Neural progenitor cell (in vitro differentiated cells): Measurements from ENCODE around the gene TLL1. TPM values are rescaled to one million over a fixed set of nuclear protein-coding genes. Genes with fewer than 3 reads are reported as not detected.

ENCODE experiments used
- DNase-seq: peaks from one replicate; pipeline ENCODE4 v3.0.0-alpha.2; 2016; ENCODE audit warnings: low spot score
- H2AFZ ChIP-seq: fragments of 200-600 bp; sonication (generic); replicated peaks from 2 replicates; pipeline ENCODE4 v1.6.1; 2016; ENCODE audit warnings: antibody characterized with exemption
- H3F3A ChIP-seq: fragments of 200-600 bp; sonication (generic); 2 replicates; pipeline ENCODE4 v1.6.1; 2016; ENCODE audit warnings: antibody characterized with exemption, low read depth
- H3K27ac ChIP-seq: fragments of 200-600 bp; sonication (generic); 2 replicates; pipeline ENCODE4 v1.5.1; 2016; ENCODE audit warnings: mild to moderate bottlenecking
- H3K27me3 ChIP-seq: fragments of 200-600 bp; sonication (generic); 2 replicates; pipeline ENCODE4 v1.6.1; 2016; ENCODE audit warnings: mild to moderate bottlenecking, moderate library complexity
- H3K36me3 ChIP-seq: fragments of 200-600 bp; sonication (generic); 2 replicates; pipeline ENCODE4 v1.5.1; 2016
- H3K4me1 ChIP-seq: fragments of 200-600 bp; sonication (generic); 2 replicates; pipeline ENCODE4 v1.6.1; 2016; ENCODE audit warnings: mixed run types
- H3K4me2 ChIP-seq: fragments of 200-600 bp; sonication (generic); 2 replicates; pipeline ENCODE4 v1.6.1; 2016
- H3K4me3 ChIP-seq: fragments of 200-600 bp; sonication (generic); 2 replicates; pipeline ENCODE4 v1.5.1; 2016
- H3K79me2 ChIP-seq: fragments of 200-600 bp; sonication (generic); 2 replicates; pipeline ENCODE4 v1.6.1; 2016; ENCODE audit warnings: low read depth
- H3K9ac ChIP-seq: fragments of 200-600 bp; sonication (generic); 2 replicates; pipeline ENCODE4 v1.6.1; 2016
- H3K9me3 ChIP-seq: fragments of 200-600 bp; sonication (generic); 2 replicates; pipeline ENCODE4 v1.5.1; 2016; ENCODE audit warnings: low read depth
- H4K20me1 ChIP-seq: fragments of 200-600 bp; sonication (generic); 2 replicates; pipeline ENCODE4 v1.6.1; 2016; ENCODE audit warnings: low read depth
- H3K27ac Mint-ChIP-seq: 3 replicates; pipeline ENCODE4 v1.8.0; 2021; ENCODE audit warnings: mixed read lengths
- H3K27me3 Mint-ChIP-seq: 2 replicates; pipeline ENCODE4 v1.8.0; 2022; ENCODE audit warnings: low read depth, mild to moderate bottlenecking, inconsistent platforms, moderate library complexity, mixed read lengths; ENCODE audit not compliant: insufficient read depth
- H3K36me3 Mint-ChIP-seq: 3 replicates; pipeline ENCODE4 v1.8.0; 2021; ENCODE audit warnings: mixed read lengths
- H3K4me1 Mint-ChIP-seq: 3 replicates; pipeline ENCODE4 v1.8.0; 2021; ENCODE audit warnings: mixed read lengths
- H3K4me3 Mint-ChIP-seq: 3 replicates; pipeline ENCODE4 v1.8.0; 2021; ENCODE audit warnings: mild to moderate bottlenecking, moderate library complexity, mixed read lengths
- H3K9me3 Mint-ChIP-seq: 3 replicates; pipeline ENCODE4 v1.8.0; 2020; ENCODE audit warnings: mixed read lengths
- CTCF ChIP-seq: fragments of 200-600 bp; sonication (generic); IDR thresholded peaks from 2 replicates; pipeline ENCODE4 v1.5.1; 2017; ENCODE audit warnings: antibody characterized with exemption, mild to moderate bottlenecking
- EZH2 ChIP-seq: fragments of 200-600 bp; sonication (generic); IDR thresholded peaks from 2 replicates; pipeline ENCODE4 v1.6.1; 2017; ENCODE audit warnings: antibody characterized with exemption, mild to moderate bottlenecking, moderate library complexity
- EZH2phosphoT487 ChIP-seq: fragments of 200-600 bp; sonication (generic); IDR thresholded peaks from 2 replicates; pipeline ENCODE4 v1.6.1; 2017; ENCODE audit warnings: antibody characterized with exemption
- total RNA-seq: library from RNA; depleted of rRNA; stranded (reverse); fragments of >200 nt; gene quantifications from 2 replicates; pipeline ENCODE4 v1.2.3, GENCODE V29; 2015; ENCODE audit warnings: low replicate concordance

Gene TLL1
- total RNA-seq, 1 donor from 2014 or later: 0.22 TPM

- H3K9me3 ChIP-seq: no peaks in the 10 kb centered on the region
- no peak overlapping the region for H3K4me2 ChIP-seq
- H3K27ac Mint-ChIP-seq: no peak overlapping the region
- H3K9ac ChIP-seq: no peak overlapping the region
- no peak overlapping the region for H2AFZ ChIP-seq
- H3K4me3 ChIP-seq: no peak overlapping the region
- no peaks in the 10 kb centered on the region for H3K4me1 Mint-ChIP-seq
- no peaks in the 10 kb centered on the region for H3F3A ChIP-seq
- no peaks in the 10 kb centered on the region for H3K27me3 Mint-ChIP-seq
- H3K27ac ChIP-seq: no peak overlapping the region
- H3K36me3 Mint-ChIP-seq: no peaks in the 10 kb centered on the region
- DNase-seq: no peak
- no peaks in the 10 kb centered on the region for H3K36me3 ChIP-seq
- H3K9me3 Mint-ChIP-seq: peaks cover 3% of the 10 kb centered on the region
- TF ChIP-seq EZH2phosphoT487 (no peak), EZH2 (no peak), CTCF (no peak)
- H4K20me1 ChIP-seq: no peaks in the 10 kb centered on the region
- no peaks in the 10 kb centered on the region for H3K79me2 ChIP-seq
- no peaks in the 10 kb centered on the region for H3K4me1 ChIP-seq
- H3K4me3 Mint-ChIP-seq: no peak overlapping the region
- H3K27me3 ChIP-seq: no peaks in the 10 kb centered on the region
Observed at GRCh38 chr4:166014411-166014810, 141.4 kb downstream of the TLL1 start.

GRCh38 chr4:166017804-166018203 is 144.8 kb downstream of the TLL1 start:
- Histone ChIP-seq H3K4me1 (no peaks in the 10 kb centered on the region), H3K27me3 (no peaks in the 10 kb centered on the region), H3K4me2 (no peak overlapping the region), H3K27ac (no peak overlapping the region), H4K20me1 (no peaks in the 10 kb centered on the region), H2AFZ (no peak overlapping the region), H3K9me3 (no peaks in the 10 kb centered on the region), H3K36me3 (no peaks in the 10 kb centered on the region), H3F3A (no peaks in the 10 kb centered on the region), H3K79me2 (no peaks in the 10 kb centered on the region), H3K9ac (no peak overlapping the region), H3K4me3 (no peak overlapping the region)
- TF ChIP-seq EZH2phosphoT487: no peak
- no peak for TF ChIP-seq CTCF
- TF ChIP-seq EZH2: no peak
- no peaks in the 10 kb centered on the region for H3K9me3 Mint-ChIP-seq
- H3K27ac Mint-ChIP-seq: no peak overlapping the region
- no peaks in the 10 kb centered on the region for H3K27me3 Mint-ChIP-seq
- H3K4me3 Mint-ChIP-seq: no peak overlapping the region
- no peaks in the 10 kb centered on the region for H3K4me1 Mint-ChIP-seq
- DNase-seq: no peak
- H3K36me3 Mint-ChIP-seq: no peaks in the 10 kb centered on the region

GRCh38 chr4:166019441-166020220 is 146.6 kb downstream of the TLL1 start:
- no peaks in the 10 kb centered on the region for H3K79me2 ChIP-seq
- H3K27ac ChIP-seq: no peak overlapping the region
- H3K9me3 Mint-ChIP-seq: no peaks in the 10 kb centered on the region
- H3K4me2 ChIP-seq: no peak overlapping the region
- H3K27me3 Mint-ChIP-seq: no peaks in the 10 kb centered on the region
- H3K9ac ChIP-seq: no peak overlapping the region
- H4K20me1 ChIP-seq: no peaks in the 10 kb centered on the region
- no peak overlapping the region for H2AFZ ChIP-seq
- no peaks in the 10 kb centered on the region for H3K36me3 ChIP-seq
- H3K9me3 ChIP-seq: no peaks in the 10 kb centered on the region
- H3K4me3 Mint-ChIP-seq: no peak overlapping the region
- no peaks in the 10 kb centered on the region for H3K27me3 ChIP-seq
- H3K27ac Mint-ChIP-seq: no peak overlapping the region
- no peak for DNase-seq
- no peak overlapping the region for H3K4me3 ChIP-seq
- TF ChIP-seq CTCF (no peak), EZH2 (no peak), EZH2phosphoT487 (no peak)
- no peaks in the 10 kb centered on the region for H3K4me1 ChIP-seq
- no peaks in the 10 kb centered on the region for H3F3A ChIP-seq
- H3K4me1 Mint-ChIP-seq: no peaks in the 10 kb centered on the region
- H3K36me3 Mint-ChIP-seq: no peaks in the 10 kb centered on the region
